Measurements from ENCODE around the gene CLSTN2. TPM values are rescaled to one million over a fixed set of nuclear protein-coding genes. Genes with fewer than 3 reads are reported as not detected.

Gene CLSTN2
- total RNA-seq, 1 experiment from 2014 or later: 0.02 TPM

- ChIA-PET RAD21 (ENCODE audit: low non-redundant PET in 1 of 2, low total read pairs in 2 of 2, uncharacterized antibody in 2 of 2, unreplicated experiment in 2 of 2) (no interaction called here), POLR2A (no interaction called here), CTCF (no interaction called here)
- BruUV-seq (replicated peaks): no TSS peak
- Histone ChIP-seq H2AFZ (ENCODE audit: low read depth, low read length, poor library complexity, severe bottlenecking) (no peak overlapping the region), H3K9me2 (ENCODE audit: insufficient read depth) (no peaks in the 10 kb centered on the region), H3K9me3 (ENCODE audit: control insufficient read depth in 1 of 2, insufficient read depth in 1 of 2, low read depth in 1 of 2, low read length in 2 of 2) (no peaks in the 10 kb centered on the region), H3K36me3 (ENCODE audit: control insufficient read depth in 1 of 2, insufficient read depth in 2 of 2, low read length in 2 of 2) (no peaks in the 10 kb centered on the region), H3K4me3 (replicated peaks in 1 of 2; ENCODE audit: low read depth in 1 of 2, low read length in 2 of 2) (no peak overlapping the region), H3K9ac (ENCODE audit: low read length) (no peak overlapping the region), H3K79me2 (ENCODE audit: insufficient read depth, low read length) (no peaks in the 10 kb centered on the region), H3K4me2 (ENCODE audit: low read length) (no peak overlapping the region), H3K27me3 (ENCODE audit: insufficient read depth, low read length) (peaks cover 68% of the 10 kb centered on the region), H3K4me1 (ENCODE audit: control insufficient read depth in 1 of 2, insufficient read depth in 2 of 2, low read length in 2 of 2) (no peaks in the 10 kb centered on the region), H4K20me1 (ENCODE audit: insufficient read depth) (no peaks in the 10 kb centered on the region), H3K27ac (ENCODE audit: low read depth, low read length) (no peak overlapping the region)
- TF ChIP-seq EGR1 (IDR thresholded peaks at IDR 0.05; ENCODE audit: low read depth): no peak
- TF ChIP-seq SIN3A (IDR thresholded peaks at IDR 0.05; ENCODE audit: low read depth): no peak
- TF ChIP-seq, protein P1, sequence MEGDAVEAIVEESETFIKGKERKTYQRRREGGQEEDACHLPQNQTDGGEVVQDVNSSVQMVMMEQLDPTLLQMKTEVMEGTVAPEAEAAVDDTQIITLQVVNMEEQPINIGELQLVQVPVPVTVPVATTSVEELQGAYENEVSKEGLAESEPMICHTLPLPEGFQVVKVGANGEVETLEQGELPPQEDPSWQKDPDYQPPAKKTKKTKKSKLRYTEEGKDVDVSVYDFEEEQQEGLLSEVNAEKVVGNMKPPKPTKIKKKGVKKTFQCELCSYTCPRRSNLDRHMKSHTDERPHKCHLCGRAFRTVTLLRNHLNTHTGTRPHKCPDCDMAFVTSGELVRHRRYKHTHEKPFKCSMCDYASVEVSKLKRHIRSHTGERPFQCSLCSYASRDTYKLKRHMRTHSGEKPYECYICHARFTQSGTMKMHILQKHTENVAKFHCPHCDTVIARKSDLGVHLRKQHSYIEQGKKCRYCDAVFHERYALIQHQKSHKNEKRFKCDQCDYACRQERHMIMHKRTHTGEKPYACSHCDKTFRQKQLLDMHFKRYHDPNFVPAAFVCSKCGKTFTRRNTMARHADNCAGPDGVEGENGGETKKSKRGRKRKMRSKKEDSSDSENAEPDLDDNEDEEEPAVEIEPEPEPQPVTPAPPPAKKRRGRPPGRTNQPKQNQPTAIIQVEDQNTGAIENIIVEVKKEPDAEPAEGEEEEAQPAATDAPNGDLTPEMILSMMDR (IDR thresholded peaks at IDR 0.05 in 2 of 3, conservative IDR thresholded peaks at IDR 0.05 in 1 of 3; ENCODE audit: borderline replicate concordance in 1 of 3, insufficient read depth in 1 of 3, low read depth in 2 of 3, low read length in 2 of 3): no peak
- TF ChIP-seq POLR2AphosphoS5 (IDR thresholded peaks at IDR 0.05; ENCODE audit: low read depth, low read length): no peak
- no peak for TF ChIP-seq SP1 (IDR thresholded peaks at IDR 0.05; ENCODE audit: low read depth)
- TF ChIP-seq ELF1 (IDR thresholded peaks at IDR 0.05; ENCODE audit: borderline replicate concordance, low read depth): no peak
- TF ChIP-seq, protein P2, sequence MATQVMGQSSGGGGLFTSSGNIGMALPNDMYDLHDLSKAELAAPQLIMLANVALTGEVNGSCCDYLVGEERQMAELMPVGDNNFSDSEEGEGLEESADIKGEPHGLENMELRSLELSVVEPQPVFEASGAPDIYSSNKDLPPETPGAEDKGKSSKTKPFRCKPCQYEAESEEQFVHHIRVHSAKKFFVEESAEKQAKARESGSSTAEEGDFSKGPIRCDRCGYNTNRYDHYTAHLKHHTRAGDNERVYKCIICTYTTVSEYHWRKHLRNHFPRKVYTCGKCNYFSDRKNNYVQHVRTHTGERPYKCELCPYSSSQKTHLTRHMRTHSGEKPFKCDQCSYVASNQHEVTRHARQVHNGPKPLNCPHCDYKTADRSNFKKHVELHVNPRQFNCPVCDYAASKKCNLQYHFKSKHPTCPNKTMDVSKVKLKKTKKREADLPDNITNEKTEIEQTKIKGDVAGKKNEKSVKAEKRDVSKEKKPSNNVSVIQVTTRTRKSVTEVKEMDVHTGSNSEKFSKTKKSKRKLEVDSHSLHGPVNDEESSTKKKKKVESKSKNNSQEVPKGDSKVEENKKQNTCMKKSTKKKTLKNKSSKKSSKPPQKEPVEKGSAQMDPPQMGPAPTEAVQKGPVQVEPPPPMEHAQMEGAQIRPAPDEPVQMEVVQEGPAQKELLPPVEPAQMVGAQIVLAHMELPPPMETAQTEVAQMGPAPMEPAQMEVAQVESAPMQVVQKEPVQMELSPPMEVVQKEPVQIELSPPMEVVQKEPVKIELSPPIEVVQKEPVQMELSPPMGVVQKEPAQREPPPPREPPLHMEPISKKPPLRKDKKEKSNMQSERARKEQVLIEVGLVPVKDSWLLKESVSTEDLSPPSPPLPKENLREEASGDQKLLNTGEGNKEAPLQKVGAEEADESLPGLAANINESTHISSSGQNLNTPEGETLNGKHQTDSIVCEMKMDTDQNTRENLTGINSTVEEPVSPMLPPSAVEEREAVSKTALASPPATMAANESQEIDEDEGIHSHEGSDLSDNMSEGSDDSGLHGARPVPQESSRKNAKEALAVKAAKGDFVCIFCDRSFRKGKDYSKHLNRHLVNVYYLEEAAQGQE (IDR thresholded peaks at IDR 0.05; ENCODE audit: low read depth): no peak
- no peak for TF ChIP-seq ZBTB33 (IDR thresholded peaks at IDR 0.05; ENCODE audit: extremely low read depth, insufficient replicate concordance, low read length)
- TF ChIP-seq FOSL1 (IDR thresholded peaks at IDR 0.05; ENCODE audit: low read depth): no peak
- no peak for TF ChIP-seq JUND (IDR thresholded peaks at IDR 0.05)
- no peak for TF ChIP-seq ZNF274 (IDR thresholded peaks at IDR 0.05; ENCODE audit: low read depth, low read length)
- no peak for TF ChIP-seq EZH2phosphoT487 (IDR thresholded peaks at IDR 0.05; ENCODE audit: borderline replicate concordance)
- TF ChIP-seq ATF3 (IDR thresholded peaks at IDR 0.05): no peak
- no peak for ATAC-seq
- intact Hi-C loops (cut with micrococcal nuclease): no loop called here
- DNase-seq (ENCODE audit: low read depth, low spot score): no peak
Observed at GRCh38 chr3:140316868-140317400, 381.9 kb downstream of the CLSTN2 start.

Measured in HCT116 (cell line).